Fibroblast of skin of right quadriceps (primary cell): Measurements from ENCODE around the gene SCGB3A2.

Experiments used
- DNase-seq: peaks from one replicate; pipeline ENCODE4 v3.0.0-alpha.2; 2013

The SCGB3A2 gene

GRCh38 chr5:147911427-147911826 is 32.9 kb downstream of the SCGB3A2 start:
- DNase-seq, result no peak

- DNase-seq, result no peak
Observed at GRCh38 chr5:147912011-147912410, 33.5 kb downstream of the SCGB3A2 start.

- DNase-seq, result no peak
Observed at GRCh38 chr5:147913786-147914185, 35.3 kb downstream of the SCGB3A2 start.

GRCh38 chr5:147918101-147918685 is 39.7 kb downstream of the SCGB3A2 start:
- no peak for DNase-seq

- DNase-seq, result no peak
Observed at GRCh38 chr5:147918899-147919298, 40.4 kb downstream of the SCGB3A2 start.

GRCh38 chr5:147920420-147921030 is 42.0 kb downstream of the SCGB3A2 start:
- no peak for DNase-seq

GRCh38 chr5:147921136-147921535 is 42.6 kb downstream of the SCGB3A2 start:
- DNase-seq, result no peak

GRCh38 chr5:147925020-147925419 is 46.5 kb downstream of the SCGB3A2 start:
- DNase-seq, result no peak

- DNase-seq, result no peak
Observed at GRCh38 chr5:147927901-147928300, 49.4 kb downstream of the SCGB3A2 start.

- DNase-seq, result no peak
Observed at GRCh38 chr5:147930769-147931168, 52.3 kb downstream of the SCGB3A2 start.
